Smooth muscle cell (in vitro differentiated cells): Measurements from ENCODE around the gene GPX4. TPM values are rescaled to one million over a fixed set of nuclear protein-coding genes. Genes with fewer than 3 reads are reported as not detected.

Source experiments
- DNase-seq: peaks from one replicate; lab custom pipeline; 2025; ENCODE audit not compliant: unreplicated experiment; lab: John Stamatoyannopoulos, UW
- H2AFZ ChIP-seq: fragments of 200-600 bp; sonication (generic); 2 replicates; pipeline ENCODE4 v1.6.0; 2016; ENCODE audit warnings: antibody characterized with exemption, low read depth, mild to moderate bottlenecking
- H3F3A ChIP-seq: fragments of 200-600 bp; sonication (generic); 2 replicates; pipeline ENCODE4 v1.6.0; 2017; ENCODE audit warnings: antibody characterized with exemption, low read depth
- H3K27ac ChIP-seq: fragments of 200-600 bp; sonication (generic); 2 replicates; pipeline ENCODE4 v1.5.1; 2016; ENCODE audit warnings: low read depth, mild to moderate bottlenecking
- H3K27me3 ChIP-seq: fragments of 200-600 bp; sonication (generic); 2 replicates; pipeline ENCODE4 v1.6.1; 2016; ENCODE audit warnings: low read depth, mild to moderate bottlenecking
- H3K36me3 ChIP-seq: fragments of 200-600 bp; sonication (generic); 2 replicates; pipeline ENCODE4 v1.5.1; 2016; ENCODE audit warnings: low read depth
- H3K4me1 ChIP-seq: fragments of 200-600 bp; sonication (generic); 2 replicates; pipeline ENCODE4 v1.5.1; 2016; ENCODE audit warnings: low read depth
- H3K4me2 ChIP-seq: fragments of 200-600 bp; sonication (generic); 2 replicates; pipeline ENCODE4 v1.6.0; 2016; ENCODE audit warnings: mild to moderate bottlenecking
- H3K4me3 ChIP-seq: fragments of 200-600 bp; sonication (generic); 2 replicates; pipeline ENCODE4 v1.5.1; 2016; ENCODE audit warnings: mild to moderate bottlenecking
- H3K79me2 ChIP-seq: fragments of 200-600 bp; sonication (generic); 2 replicates; pipeline ENCODE4 v1.6.0; 2016; ENCODE audit warnings: low read depth, mild to moderate bottlenecking
- H3K9ac ChIP-seq: fragments of 200-600 bp; sonication (generic); 2 replicates; pipeline ENCODE4 v1.6.0; 2016; ENCODE audit warnings: low read depth
- H3K9me3 ChIP-seq: fragments of 200-600 bp; sonication (generic); replicated peaks from 2 replicates; pipeline ENCODE4 v1.5.1; 2016; ENCODE audit warnings: low read depth
- H4K20me1 ChIP-seq: fragments of 200-600 bp; sonication (generic); 2 replicates; pipeline ENCODE4 v1.6.0; 2016; ENCODE audit warnings: low read depth
- CTCF ChIP-seq: fragments of 200-600 bp; sonication (generic); IDR thresholded peaks from 2 replicates; pipeline ENCODE4 v1.5.1; 2017; ENCODE audit warnings: borderline replicate concordance, mild to moderate bottlenecking, antibody characterized with exemption; ENCODE audit not compliant: insufficient read depth, poor library complexity, severe bottlenecking
- WGBS: methylation state at CpG from one replicate; pipeline ENCODE4 v1.1.7; 2016; ENCODE audit warnings: low lambda C conversion rate; 5-methylcytosine and 5-hydroxymethylcytosine counted together
- polyA plus RNA-seq: library from polyadenylated mRNA; unstranded; fragments of >200 nt; fragmentation: Nextera tagmentation; extraction: Ambion mirVana; gene quantifications from 2 replicates; pipeline ENCODE4 v1.2.1, GENCODE V29; 2016
- total RNA-seq: library from RNA; depleted of rRNA; stranded (reverse); fragments of >200 nt; gene quantifications from 2 replicates; pipeline ENCODE4 v1.2.3, GENCODE V29; 2014

GPX4 gene
- total and polyA plus RNA-seq, 2 experiments from 2014 or later = 325 to 450 TPM

- Histone ChIP-seq H3K36me3 (no peaks in the 10 kb centered on the region), H3K4me1 (no peaks in the 10 kb centered on the region), H3K9ac (no peak overlapping the region), H4K20me1 (no peaks in the 10 kb centered on the region), H3K79me2 (peaks cover 3% of the 10 kb centered on the region), H3K4me3 (no peak overlapping the region), H2AFZ (no peak overlapping the region), H3F3A (no peaks in the 10 kb centered on the region), H3K9me3 (no peaks in the 10 kb centered on the region), H3K4me2 (no peak overlapping the region), H3K27ac (no peak overlapping the region), H3K27me3 (no peaks in the 10 kb centered on the region)
- TF ChIP-seq CTCF = no peak
- no peak for DNase-seq
- 97% methylated on average over 32 of the region's 33 CpGs for WGBS
These were observed 40.1 kb downstream of the GPX4 start for GRCh38 chr19:1143828-1144399.

- no peak overlapping the region for H3K9ac ChIP-seq
- no peaks in the 10 kb centered on the region for H3K36me3 ChIP-seq
- H3K9me3 ChIP-seq = no peaks in the 10 kb centered on the region
- H3K4me1 ChIP-seq = no peaks in the 10 kb centered on the region
- no peak overlapping the region for H3K27ac ChIP-seq
- no peak for TF ChIP-seq CTCF
- no peak overlapping the region for H2AFZ ChIP-seq
- H4K20me1 ChIP-seq = peaks cover 7% of the 10 kb centered on the region
- WGBS = 70% methylated on average over 1 of the region's 1 CpG
- H3K79me2 ChIP-seq = no peaks in the 10 kb centered on the region
- DNase-seq = no peak
- H3K4me3 ChIP-seq = no peak overlapping the region
- H3K4me2 ChIP-seq = no peak overlapping the region
- no peaks in the 10 kb centered on the region for H3F3A ChIP-seq
- no peaks in the 10 kb centered on the region for H3K27me3 ChIP-seq
These were observed 40.9 kb downstream of the GPX4 start for GRCh38 chr19:1144741-1145140.

- no peaks in the 10 kb centered on the region for H3K36me3 ChIP-seq
- no peaks in the 10 kb centered on the region for H3K4me1 ChIP-seq
- no peak overlapping the region for H3K4me2 ChIP-seq
- no peak overlapping the region for H3K27ac ChIP-seq
- no peaks in the 10 kb centered on the region for H3K27me3 ChIP-seq
- no peaks in the 10 kb centered on the region for H3K9me3 ChIP-seq
- no peaks in the 10 kb centered on the region for H3K79me2 ChIP-seq
- H4K20me1 ChIP-seq = peaks cover 12% of the 10 kb centered on the region
- no peak for DNase-seq
- no peaks in the 10 kb centered on the region for H3F3A ChIP-seq
- TF ChIP-seq CTCF = no peak
- no peak overlapping the region for H2AFZ ChIP-seq
- H3K4me3 ChIP-seq = no peak overlapping the region
- no peak overlapping the region for H3K9ac ChIP-seq
- WGBS = 98% methylated on average over 26 of the region's 26 CpGs
These were observed 42.0 kb downstream of the GPX4 start for GRCh38 chr19:1145635-1146411.

- peaks cover 16% of the 10 kb centered on the region for H4K20me1 ChIP-seq
- peaks cover under 1% of the 10 kb centered on the region for H3K79me2 ChIP-seq
- H3K4me2 ChIP-seq = no peak overlapping the region
- H3K27ac ChIP-seq = no peak overlapping the region
- H3K9ac ChIP-seq = no peak overlapping the region
- H3K36me3 ChIP-seq = no peaks in the 10 kb centered on the region
- no peak for TF ChIP-seq CTCF
- H3K4me3 ChIP-seq = no peak overlapping the region
- no peaks in the 10 kb centered on the region for H3K9me3 ChIP-seq
- H2AFZ ChIP-seq = no peak overlapping the region
- WGBS = 97% methylated on average over 13 of the region's 13 CpGs
- no peak for DNase-seq
- no peaks in the 10 kb centered on the region for H3F3A ChIP-seq
- H3K27me3 ChIP-seq = no peaks in the 10 kb centered on the region
- H3K4me1 ChIP-seq = no peaks in the 10 kb centered on the region
These were observed 42.6 kb downstream of the GPX4 start for GRCh38 chr19:1146412-1146699.
